ENCODE measurements around the gene ADAMTS17.

Gene ADAMTS17

GRCh38 chr15:100206643-100207042 is 135.1 kb downstream of the ADAMTS17 start:
- H3K9me2 ChIP-seq (replicated peaks; ENCODE audit: control insufficient read depth, low read length) = no peaks in the 10 kb centered on the region
- TF ChIP-seq EZH2phosphoT487 (IDR thresholded peaks at IDR 0.05; ENCODE audit: borderline replicate concordance, low read length) = no peak
- TF ChIP-seq CTCF (IDR thresholded peaks at IDR 0.05; ENCODE audit: low read depth, low read length, poor library complexity, severe bottlenecking) = no peak
- no peaks in the 10 kb centered on the region for H4K20me1 ChIP-seq (ENCODE audit: control insufficient read depth, insufficient read depth, low read depth, low read length)
- peaks cover 4% of the 10 kb centered on the region; the same call in 1 of the 2 replicates for H3K4me1 ChIP-seq (ENCODE audit: control insufficient read depth, low read length)
- no peaks in the 10 kb centered on the region for H3F3A ChIP-seq (ENCODE audit: control insufficient read depth, insufficient read depth)
- no peaks in the 10 kb centered on the region for H3K79me2 ChIP-seq (ENCODE audit: control insufficient read depth, low read length)
- H3K27me3 ChIP-seq (ENCODE audit: control insufficient read depth, low read length) = no peaks in the 10 kb centered on the region
- no peak overlapping the region for H3K4me2 ChIP-seq (ENCODE audit: low read length)
- no peaks in the 10 kb centered on the region for H3K36me3 ChIP-seq (ENCODE audit: control insufficient read depth, low read length)
- H3K4me3 ChIP-seq (ENCODE audit: low read length) = no peak overlapping the region
- H3K9me3 ChIP-seq (ENCODE audit: control insufficient read depth, insufficient read depth, low read length) = no peaks in the 10 kb centered on the region
- H3K27ac ChIP-seq (ENCODE audit: low read depth, low read length) = no peak overlapping the region

- Histone ChIP-seq H3K4me3 (ENCODE audit: low read length) (no peak overlapping the region), H3K27ac (ENCODE audit: low read depth, low read length) (no peak overlapping the region), H3K27me3 (ENCODE audit: control insufficient read depth, low read length) (no peaks in the 10 kb centered on the region), H3K4me2 (ENCODE audit: low read length) (no peak overlapping the region), H3K79me2 (ENCODE audit: control insufficient read depth, low read length) (no peaks in the 10 kb centered on the region), H3K9me2 (replicated peaks; ENCODE audit: control insufficient read depth, low read length) (no peaks in the 10 kb centered on the region), H3K4me1 (ENCODE audit: control insufficient read depth, low read length) (peaks cover 4% of the 10 kb centered on the region; the same call in 1 of the 2 replicates), H3F3A (ENCODE audit: control insufficient read depth, insufficient read depth) (no peaks in the 10 kb centered on the region), H3K9me3 (ENCODE audit: control insufficient read depth, insufficient read depth, low read length) (no peaks in the 10 kb centered on the region), H3K36me3 (ENCODE audit: control insufficient read depth, low read length) (no peaks in the 10 kb centered on the region), H4K20me1 (ENCODE audit: control insufficient read depth, insufficient read depth, low read depth, low read length) (no peaks in the 10 kb centered on the region)
- TF ChIP-seq EZH2phosphoT487 (IDR thresholded peaks at IDR 0.05; ENCODE audit: borderline replicate concordance, low read length) = no peak
- TF ChIP-seq CTCF (IDR thresholded peaks at IDR 0.05; ENCODE audit: low read depth, low read length, poor library complexity, severe bottlenecking) = no peak
Measured at GRCh38 chr15:100205549-100206295, 136.1 kb downstream of the ADAMTS17 start.

DNA sequence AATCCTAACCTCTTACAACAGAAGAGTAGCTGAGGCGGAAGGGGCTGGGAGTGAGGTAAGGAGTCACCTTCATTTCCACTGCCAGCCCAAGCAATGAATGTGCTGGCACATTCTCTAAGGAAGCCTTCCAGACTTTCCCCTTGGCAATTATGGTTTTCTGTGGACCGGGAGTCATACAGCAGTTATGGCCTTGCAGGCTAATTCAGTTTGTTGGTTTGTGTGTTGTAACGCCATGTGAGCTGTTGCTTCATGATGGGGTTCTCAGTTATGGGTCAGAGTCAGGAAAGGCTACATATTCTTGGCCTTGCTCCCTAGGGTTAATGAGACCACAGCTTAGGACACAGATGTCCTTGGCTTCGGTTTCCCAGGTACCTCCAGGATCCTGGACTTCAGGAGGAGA is 137.0 kb downstream of the ADAMTS17 start:
- H3K27me3 ChIP-seq (ENCODE audit: control insufficient read depth, low read length) = no peaks in the 10 kb centered on the region
- H3K4me2 ChIP-seq (ENCODE audit: low read length) = no peak overlapping the region
- H3F3A ChIP-seq (ENCODE audit: control insufficient read depth, insufficient read depth) = no peaks in the 10 kb centered on the region
- H3K79me2 ChIP-seq (ENCODE audit: control insufficient read depth, low read length) = no peaks in the 10 kb centered on the region
- no peak for TF ChIP-seq CTCF (IDR thresholded peaks at IDR 0.05; ENCODE audit: low read depth, low read length, poor library complexity, severe bottlenecking)
- no peak for TF ChIP-seq EZH2phosphoT487 (IDR thresholded peaks at IDR 0.05; ENCODE audit: borderline replicate concordance, low read length)
- H3K36me3 ChIP-seq (ENCODE audit: control insufficient read depth, low read length) = no peaks in the 10 kb centered on the region
- no peak overlapping the region for H3K4me3 ChIP-seq (ENCODE audit: low read length)
- H3K9me3 ChIP-seq (ENCODE audit: control insufficient read depth, insufficient read depth, low read length) = no peaks in the 10 kb centered on the region
- no peak overlapping the region for H3K27ac ChIP-seq (ENCODE audit: low read depth, low read length)
- peaks cover 4% of the 10 kb centered on the region; the same call in 1 of the 2 replicates for H3K4me1 ChIP-seq (ENCODE audit: control insufficient read depth, low read length)
- H3K9me2 ChIP-seq (replicated peaks; ENCODE audit: control insufficient read depth, low read length) = no peaks in the 10 kb centered on the region
- no peaks in the 10 kb centered on the region for H4K20me1 ChIP-seq (ENCODE audit: control insufficient read depth, insufficient read depth, low read depth, low read length)

Measured in DOHH2 (cell line).